OCI-LY1 (cell line): ENCODE data around the gene USH2A.

Source experiments
- EZH2 ChIP-seq: fragments of 200-600 bp; sonication (generic), shearing (Covaris generic); IDR thresholded peaks from 2 replicates; pipeline ENCODE4 v1.8.0; 2017; ENCODE audit warnings: borderline replicate concordance, mixed run types, mild to moderate bottlenecking, antibody characterized with exemption, low read length, moderate library complexity, mixed read lengths
- TF ChIP-seq, protein P1 (sequence below): fragments of 200-600 bp; sonication (generic), shearing (Covaris generic); IDR thresholded peaks from 2 replicates; pipeline ENCODE4 v1.5.1; 2017; ENCODE audit warnings: mild to moderate bottlenecking, antibody characterized with exemption, low read length, moderate library complexity, mixed read lengths

DNA sequence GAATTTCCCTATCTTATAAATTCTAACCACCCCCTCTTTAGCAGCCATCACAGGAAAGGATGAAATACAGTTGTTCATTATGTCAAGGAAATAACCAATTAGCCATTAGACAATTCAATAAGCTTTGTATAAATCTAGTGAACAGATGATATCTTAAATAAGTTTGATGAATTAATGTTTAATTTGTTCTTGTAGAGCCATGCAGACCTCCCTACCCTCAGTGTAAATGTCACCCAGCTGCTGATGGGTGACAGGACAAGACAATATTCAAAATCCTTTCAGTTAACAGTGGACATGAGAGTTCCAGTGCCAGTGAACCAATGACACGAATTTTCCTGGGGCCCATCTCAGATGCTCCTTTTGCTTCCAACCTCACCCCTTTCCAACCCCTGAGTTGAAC, 460.2 kb downstream of the USH2A start:
- TF ChIP-seq, protein P1, sequence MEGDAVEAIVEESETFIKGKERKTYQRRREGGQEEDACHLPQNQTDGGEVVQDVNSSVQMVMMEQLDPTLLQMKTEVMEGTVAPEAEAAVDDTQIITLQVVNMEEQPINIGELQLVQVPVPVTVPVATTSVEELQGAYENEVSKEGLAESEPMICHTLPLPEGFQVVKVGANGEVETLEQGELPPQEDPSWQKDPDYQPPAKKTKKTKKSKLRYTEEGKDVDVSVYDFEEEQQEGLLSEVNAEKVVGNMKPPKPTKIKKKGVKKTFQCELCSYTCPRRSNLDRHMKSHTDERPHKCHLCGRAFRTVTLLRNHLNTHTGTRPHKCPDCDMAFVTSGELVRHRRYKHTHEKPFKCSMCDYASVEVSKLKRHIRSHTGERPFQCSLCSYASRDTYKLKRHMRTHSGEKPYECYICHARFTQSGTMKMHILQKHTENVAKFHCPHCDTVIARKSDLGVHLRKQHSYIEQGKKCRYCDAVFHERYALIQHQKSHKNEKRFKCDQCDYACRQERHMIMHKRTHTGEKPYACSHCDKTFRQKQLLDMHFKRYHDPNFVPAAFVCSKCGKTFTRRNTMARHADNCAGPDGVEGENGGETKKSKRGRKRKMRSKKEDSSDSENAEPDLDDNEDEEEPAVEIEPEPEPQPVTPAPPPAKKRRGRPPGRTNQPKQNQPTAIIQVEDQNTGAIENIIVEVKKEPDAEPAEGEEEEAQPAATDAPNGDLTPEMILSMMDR = no peak
- no peak for TF ChIP-seq EZH2
